ENCODE measurements around the gene GNB1L.

GNB1L gene

GRCh38 chr22:19875531-19876313, 21.0 kb upstream of the GNB1L start:
- no peak for DNase-seq

- no peak for DNase-seq
Observed at GRCh38 chr22:19875061-19875530, 20.4 kb upstream of the GNB1L start.

GRCh38 chr22:19874307-19875060, 19.8 kb upstream of the GNB1L start:
- no peak for DNase-seq

DNA sequence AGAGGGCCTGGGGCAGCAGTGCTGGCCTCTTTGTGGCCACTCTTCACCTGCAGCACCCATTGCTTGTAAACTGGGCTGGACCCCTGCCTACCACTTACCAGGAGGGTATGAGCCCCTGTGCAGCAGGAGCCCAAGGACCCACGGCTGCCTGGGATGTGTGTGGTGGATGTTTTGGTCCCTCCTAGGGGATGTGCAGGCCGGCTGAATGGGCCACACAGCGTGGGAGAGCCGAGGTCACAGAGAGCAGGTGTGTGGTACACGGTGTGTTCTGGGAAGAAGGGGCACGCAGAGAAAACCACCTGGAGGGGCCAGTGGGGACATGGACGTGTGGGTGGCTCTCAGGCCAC, 19.3 kb upstream of the GNB1L start:
- no peak for DNase-seq

- peak in 1 of 2 experiments; percentile 11 for DNase-seq
Observed at GRCh38 chr22:19873138-19873959, 18.7 kb upstream of the GNB1L start.

GRCh38 chr22:19872779-19873137, 18.1 kb upstream of the GNB1L start:
- peak; percentile 51 to 79 for DNase-seq

- DNase-seq, result no peak
Observed at GRCh38 chr22:19871845-19872778, 17.4 kb upstream of the GNB1L start.

DNA sequence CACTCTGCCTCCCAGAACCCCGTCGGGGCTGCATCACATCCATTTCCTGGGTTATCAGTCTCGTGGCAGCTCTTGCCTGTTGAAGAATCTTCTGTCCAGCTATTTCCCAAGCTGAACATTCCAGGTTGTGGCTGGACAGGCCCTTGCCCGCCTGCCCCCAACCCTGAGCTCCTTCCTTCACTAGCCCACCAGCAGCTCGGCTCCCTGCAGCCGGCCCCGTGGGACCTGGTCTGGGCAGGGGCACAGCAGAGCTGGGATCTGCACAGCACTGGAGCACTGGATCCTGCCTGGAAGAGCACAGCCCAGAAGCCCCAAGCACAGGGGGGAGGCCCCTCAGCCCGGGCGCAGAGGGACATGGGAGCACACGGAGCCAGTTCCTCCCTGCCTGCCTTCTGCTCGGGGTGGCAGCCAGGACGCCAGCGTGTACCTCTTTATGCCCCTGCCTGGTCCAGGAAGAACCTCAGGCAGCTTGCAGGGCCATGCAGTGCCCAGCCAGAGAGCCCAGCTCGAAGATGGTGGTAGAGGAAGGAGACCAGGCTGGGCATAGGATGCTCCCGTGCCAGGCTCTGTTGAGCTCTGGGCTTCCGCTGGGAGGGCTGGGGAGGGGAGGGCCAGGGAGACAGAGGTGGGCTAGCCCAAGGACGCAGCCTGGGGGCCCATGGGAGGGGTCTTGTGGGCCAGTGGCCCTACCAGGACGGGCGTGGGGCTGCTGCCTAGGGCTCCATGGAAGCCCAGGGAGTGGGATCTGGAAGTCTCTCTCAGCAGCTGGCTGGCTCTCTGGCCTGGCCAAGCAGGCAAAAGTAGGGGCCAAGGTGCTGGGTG, 16.6 kb upstream of the GNB1L start:
- no peak for DNase-seq

- DNase-seq, result no peak
Observed at GRCh38 chr22:19870153-19871022, 15.7 kb upstream of the GNB1L start.

DNA sequence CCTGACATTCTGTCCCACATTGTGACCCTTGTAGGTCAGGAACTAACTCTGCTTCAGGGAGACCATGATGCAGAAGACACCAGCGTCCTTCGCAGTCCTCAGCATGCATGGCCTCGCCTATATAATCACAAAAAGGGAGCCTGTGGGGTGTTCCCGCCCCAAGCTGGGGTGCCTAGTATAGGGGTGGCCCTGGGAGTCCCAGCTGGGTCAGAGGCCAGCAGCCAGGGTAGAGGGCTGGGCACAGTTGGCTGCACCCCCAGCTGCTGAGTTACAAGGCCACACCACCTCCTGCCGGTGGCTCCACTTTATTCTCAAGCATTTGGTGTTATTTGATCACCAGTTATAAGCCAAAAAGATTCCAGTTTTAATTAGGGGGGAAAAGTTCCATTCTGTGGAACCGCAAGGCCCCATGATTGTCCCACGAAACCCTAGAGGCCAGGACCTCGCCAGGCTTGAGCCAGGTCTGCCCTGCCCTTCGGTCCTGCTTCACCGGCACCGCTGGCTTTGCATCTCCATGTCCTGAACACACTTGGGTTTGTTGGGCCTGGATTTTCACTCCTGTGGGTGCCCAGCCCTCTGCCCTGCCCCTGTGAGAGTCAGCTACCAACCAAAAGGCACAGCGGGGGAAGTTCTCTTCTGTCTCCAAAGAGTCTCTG, 15.0 kb upstream of the GNB1L start:
- no peak for DNase-seq

GRCh38 chr22:19868773-19869471, 14.2 kb upstream of the GNB1L start:
- no peak for DNase-seq

DNA sequence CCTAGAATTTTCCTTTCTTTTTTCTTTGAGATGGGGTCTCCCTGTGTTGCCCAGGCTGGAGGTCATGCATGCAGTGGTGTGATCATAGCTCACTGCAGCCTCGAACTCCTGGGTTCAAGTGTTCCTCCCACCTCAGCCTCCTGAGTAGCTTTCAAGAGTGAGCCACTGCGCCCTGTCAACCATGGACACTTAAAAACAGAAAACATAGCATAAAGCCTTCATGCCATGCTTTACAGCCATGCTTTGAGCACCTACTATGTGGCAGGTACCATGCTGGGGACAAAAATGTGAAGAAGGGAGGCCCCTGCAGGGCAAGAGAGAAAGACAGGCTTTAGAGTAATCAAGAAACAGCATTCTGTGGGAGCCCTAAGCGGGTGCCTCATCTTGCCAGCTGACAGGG, 13.7 kb upstream of the GNB1L start:
- no peak for DNase-seq

DNA sequence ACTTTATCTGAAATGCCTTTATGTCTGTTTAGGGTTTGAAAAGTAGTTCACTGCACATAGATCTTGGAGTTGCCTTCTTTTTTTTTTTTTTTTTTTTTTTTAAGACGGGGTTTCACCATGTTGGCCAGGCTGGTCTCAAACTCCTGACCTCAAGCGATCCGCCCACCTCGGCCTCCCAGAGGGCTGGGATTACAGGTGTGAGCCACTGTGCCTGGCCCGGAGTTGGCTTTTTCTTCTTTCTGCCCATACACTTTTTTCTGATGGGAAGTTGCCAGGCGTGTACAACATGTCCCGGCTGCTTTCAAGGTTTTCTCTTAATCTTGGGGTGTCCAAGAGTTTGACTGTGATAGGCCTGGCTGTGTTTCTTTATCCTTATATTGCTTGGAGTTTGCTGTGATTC, 12.9 kb upstream of the GNB1L start:
- DNase-seq, result no peak

- DNase-seq, result no peak
Observed at GRCh38 chr22:19866665-19867009, 12.0 kb upstream of the GNB1L start.

GRCh38 chr22:19865141-19865829, 10.6 kb upstream of the GNB1L start:
- no peak for DNase-seq

- DNase-seq, result no peak
Observed at GRCh38 chr22:19864538-19865106, 9.9 kb upstream of the GNB1L start.

DNA sequence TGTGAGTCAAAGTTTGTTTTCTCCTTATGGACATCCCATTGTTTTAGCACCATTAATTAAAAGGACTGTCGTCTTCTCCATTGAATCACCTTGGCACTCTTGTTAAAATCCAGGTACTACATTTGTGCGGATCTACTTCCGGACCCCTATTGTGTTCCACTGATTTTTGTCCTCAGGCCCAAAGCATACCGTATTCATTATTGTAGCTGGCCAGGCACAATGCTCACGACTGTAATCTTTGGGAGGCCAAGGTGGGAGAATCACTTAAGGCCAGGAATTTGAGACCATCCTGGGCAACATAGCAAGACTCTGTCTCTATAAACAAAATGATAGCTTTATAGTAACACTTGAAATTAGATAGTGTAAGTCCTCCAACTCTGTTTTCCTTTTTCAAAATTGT, 8.9 kb upstream of the GNB1L start:
- no peak for DNase-seq

GRCh38 chr22:19862619-19863246, 8.1 kb upstream of the GNB1L start:
- DNase-seq, result no peak
